Measurements from ENCODE around the gene NOSIP. TPM values are rescaled to one million over a fixed set of nuclear protein-coding genes. Genes with fewer than 3 reads are reported as not detected.

The NOSIP gene
- total RNA-seq, 1 donor from 2014 or later, result 49.9 TPM

GRCh38 chr19:49528211-49528771 is 52.1 kb downstream of the NOSIP start:
- POLR2A ChIA-PET, result interaction anchor here (0.5 to 1.3 kb wide), 7 partner anchors 15 to 148 kb away, joined by 3 to 8 read pairs (median 4); partner anchors contain the start of genes ALDH16A1, FCGRT, NOSIP and RPS11
- intact Hi-C loops (cut with micrococcal nuclease), result no loop called here
- no peak for TF ChIP-seq CTCF (IDR thresholded peaks at IDR 0.05)
- H3K27me3 Mint-ChIP-seq, result no peaks in the 10 kb centered on the region
- DNase-seq (no peak), ATAC-seq (ENCODE audit: low read depth) (no peak)
- no peak overlapping the region for H3K27ac Mint-ChIP-seq
- H3K9me3 Mint-ChIP-seq, result no peaks in the 10 kb centered on the region
- CTCF ChIA-PET, result interaction anchor here (1.2 kb wide), 1 partner anchor 18 kb away, joined by 4 read pairs; no protein-coding TSS in a partner anchor
- H3K36me3 Mint-ChIP-seq (ENCODE audit: low read depth), result no peaks in the 10 kb centered on the region
- peak overlapping the region; percentile 75 for H3K4me3 Mint-ChIP-seq
- H3K4me1 Mint-ChIP-seq, result peaks cover 16% of the 10 kb centered on the region

DNA sequence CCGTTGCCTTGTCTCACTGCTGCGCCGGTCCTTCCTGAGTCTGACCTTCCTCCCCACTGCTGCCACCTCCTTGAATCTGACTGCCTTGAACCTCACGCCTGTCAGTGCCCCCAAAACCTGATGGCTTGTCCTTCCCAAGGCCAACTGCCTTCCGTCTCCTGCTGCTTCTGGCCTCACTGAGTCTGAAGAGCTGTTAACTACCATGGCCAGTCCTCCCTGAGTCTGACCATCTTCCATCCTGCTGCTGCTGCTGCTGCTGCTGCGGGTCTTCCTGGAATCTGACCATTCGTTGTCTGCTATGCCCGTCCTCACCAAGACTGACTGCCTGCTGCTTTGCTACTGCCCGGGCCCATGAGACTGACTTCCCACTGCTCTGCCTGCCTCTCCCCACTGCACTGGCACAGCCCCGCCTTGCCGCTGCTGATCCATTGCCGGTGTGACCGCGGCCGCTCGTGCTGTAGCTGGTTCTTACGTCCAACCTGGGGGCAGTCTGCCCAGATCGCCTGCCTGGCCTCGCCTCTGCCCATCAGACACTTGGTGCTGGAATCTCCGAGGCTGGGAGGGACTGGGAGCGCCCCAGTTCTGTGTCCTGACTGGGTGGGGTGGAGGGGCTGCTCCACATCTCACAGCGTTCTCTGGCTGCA is 55.4 kb downstream of the NOSIP start:
- intact Hi-C loops (cut with micrococcal nuclease), result no loop called here
- Mint-ChIP-seq H3K4me1 (peaks cover 11% of the 10 kb centered on the region), H3K27ac (no peak overlapping the region), H3K9me3 (no peaks in the 10 kb centered on the region), H3K27me3 (no peaks in the 10 kb centered on the region), H3K36me3 (ENCODE audit: low read depth) (peaks cover 7% of the 10 kb centered on the region), H3K4me3 (no peak overlapping the region)
- TF ChIP-seq CTCF (IDR thresholded peaks at IDR 0.05), result no peak
- no peak for DNase-seq
- ATAC-seq (ENCODE audit: low read depth), result no peak
- ChIA-PET CTCF (no interaction called here), POLR2A (no interaction called here)

- CTCF ChIA-PET, result interaction anchor here (1.0 kb wide), 1 partner anchor 26 kb away, joined by 3 read pairs; no protein-coding TSS in a partner anchor
- Mint-ChIP-seq H3K4me1 (peaks cover 6% of the 10 kb centered on the region), H3K27me3 (no peaks in the 10 kb centered on the region), H3K27ac (no peak overlapping the region), H3K36me3 (ENCODE audit: low read depth) (peaks cover 10% of the 10 kb centered on the region), H3K9me3 (no peaks in the 10 kb centered on the region), H3K4me3 (no peak overlapping the region)
- no peak for DNase-seq
- ATAC-seq (ENCODE audit: low read depth), result no peak
- TF ChIP-seq CTCF (IDR thresholded peaks at IDR 0.05), result no peak
- POLR2A ChIA-PET, result no interaction called here
- intact Hi-C loops (cut with micrococcal nuclease), result no loop called here
Measured at GRCh38 chr19:49520705-49521319, 59.5 kb downstream of the NOSIP start.

GRCh38 chr19:49518033-49518432 is 62.3 kb downstream of the NOSIP start:
- Mint-ChIP-seq H3K27ac (no peak overlapping the region), H3K4me1 (peaks cover 17% of the 10 kb centered on the region), H3K27me3 (no peaks in the 10 kb centered on the region), H3K36me3 (ENCODE audit: low read depth) (peaks cover 12% of the 10 kb centered on the region), H3K9me3 (no peaks in the 10 kb centered on the region), H3K4me3 (no peak overlapping the region)
- DNase-seq (no peak), ATAC-seq (ENCODE audit: low read depth) (no peak)
- ChIA-PET CTCF (no interaction called here), POLR2A (interaction anchor here (0.7 kb wide), 1 partner anchor 25 kb away, joined by 6 read pairs; no protein-coding TSS in a partner anchor)
- TF ChIP-seq CTCF (IDR thresholded peaks at IDR 0.05), result no peak
- intact Hi-C loops (cut with micrococcal nuclease), result no loop called here

DNA sequence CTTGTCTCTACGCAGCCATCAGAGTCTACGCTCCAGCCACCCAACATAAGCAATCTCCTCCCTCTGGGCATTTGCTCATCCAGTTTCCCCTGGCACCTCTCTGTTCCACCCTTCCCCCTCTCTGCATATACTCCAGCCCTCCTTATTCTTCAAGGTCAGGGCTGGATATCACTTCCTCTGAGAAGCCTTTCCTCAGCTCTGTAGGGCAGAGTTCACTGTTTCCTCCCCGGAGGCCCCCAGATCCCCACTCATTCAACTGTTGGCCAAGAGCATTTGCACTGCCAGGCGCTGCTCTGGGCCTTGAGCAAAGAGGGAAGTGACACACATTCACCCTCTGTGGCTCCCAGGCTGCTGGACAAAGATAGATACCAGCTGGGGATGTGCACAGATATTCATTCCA is 64.6 kb downstream of the NOSIP start:
- CTCF ChIA-PET, result interaction anchor here (1.1 kb wide), 1 partner anchor 31 kb away, joined by 3 read pairs; no protein-coding TSS in a partner anchor
- H3K36me3 Mint-ChIP-seq (ENCODE audit: low read depth), result peaks cover 9% of the 10 kb centered on the region
- peaks cover 35% of the 10 kb centered on the region for H3K4me1 Mint-ChIP-seq
- H3K27ac Mint-ChIP-seq, result peak overlapping the region; percentile 12
- ATAC-seq (ENCODE audit: low read depth), result no peak
- POLR2A ChIA-PET, result interaction anchor here (0.8 kb wide), 2 partner anchors 12 to 17 kb away, joined by 3 to 4 read pairs; no protein-coding TSS in a partner anchor
- H3K27me3 Mint-ChIP-seq, result no peaks in the 10 kb centered on the region
- peak overlapping the region; percentile 20 for H3K4me3 Mint-ChIP-seq
- intact Hi-C loops (cut with micrococcal nuclease), result no loop called here
- no peak for DNase-seq
- no peaks in the 10 kb centered on the region for H3K9me3 Mint-ChIP-seq
- TF ChIP-seq CTCF (IDR thresholded peaks at IDR 0.05), result no peak
